Esophagus squamous epithelium (tissue), 5 donors: ENCODE results near the gene UNC5B. TPM values are rescaled to one million over a fixed set of nuclear protein-coding genes. Genes with fewer than 3 reads are reported as not detected.

Source experiments
- DNase-seq: peaks from one replicate; lab custom pipeline; 2025; lab: John Stamatoyannopoulos, UW
- H3K27ac ChIP-seq, 4 donors: fragments of 200-600 bp; sonication (generic); one replicate each; pipeline ENCODE4 v1.5.1; 2016 to 2019; ENCODE audit warnings: mild to moderate bottlenecking in 1 of 4
- H3K27me3 ChIP-seq, 4 donors: fragments of 200-600 bp; sonication (generic); 1 replicate in 3 of 4; 2 replicates in 1 of 4; pipeline versions ENCODE4 v1.5.1 to v1.6.0; 2017 to 2021; ENCODE audit warnings: antibody characterized with exemption in 1 of 4
- H3K36me3 ChIP-seq, 3 donors: fragments of 200-600 bp; sonication (generic); one replicate each; pipeline ENCODE4 v1.5.1; 2016 to 2019
- H3K4me1 ChIP-seq, 3 donors: fragments of 200-600 bp; sonication (generic); one replicate each; pipeline ENCODE4 v1.5.1; 2017 to 2019
- H3K4me3 ChIP-seq, 4 donors: fragments of 200-600 bp; sonication (generic); 1 replicate in 3 of 4; 2 replicates in 1 of 4; pipeline ENCODE4 v1.5.1; 2016 to 2019; ENCODE audit warnings: mild to moderate bottlenecking in 2 of 4, moderate library complexity in 1 of 4
- H3K9me3 ChIP-seq, 3 donors: fragments of 200-600 bp; sonication (generic); one replicate each; pipeline ENCODE4 v1.5.1; 2016 to 2019
- POLR2A ChIP-seq, 4 donors: fragments of 450-650 bp; IDR thresholded peaks; one replicate each; pipeline ENCODE4 v1.6.1; 2017; ENCODE audit warnings: antibody characterized with exemption in 4 of 4, mild to moderate bottlenecking in 4 of 4, moderate library complexity in 3 of 4
- WGBS, 2 donors: methylation state at CpG; one replicate each; pipeline ENCODE4 v1.1.5; 2018; 5-methylcytosine and 5-hydroxymethylcytosine counted together
- intact Hi-C: fragments of 100-400 bp; cut with DNase I; formaldehyde crosslinking; loops from one replicate; pipeline ENCODE4 v1.15.0; 2022
- total RNA-seq, 4 donors: library from RNA; depleted of rRNA; stranded (reverse); fragments of >200 nt; gene quantifications; one replicate each; pipeline ENCODE4 v1.1.0, GENCODE V29; 2016
- TF ChIP-seq, protein P1 (sequence below), 6 experiments: fragments of 450-650 bp in 4 of 6; fragments of 200-600 bp in 2 of 6; sonication (generic) in 2 of 6; IDR thresholded peaks; one replicate each; pipeline ENCODE4 v1.5.1; 2016 to 2019; ENCODE audit warnings: antibody characterized with exemption in 6 of 6, mild to moderate bottlenecking in 4 of 6, moderate library complexity in 4 of 6
- donor health status: DM: yes; HTN: yes; CAD: no.

UNC5B gene
- total RNA-seq, 4 donors from 2014 or later: 18.9 to 48.1 (median 28.4) TPM

DNA sequence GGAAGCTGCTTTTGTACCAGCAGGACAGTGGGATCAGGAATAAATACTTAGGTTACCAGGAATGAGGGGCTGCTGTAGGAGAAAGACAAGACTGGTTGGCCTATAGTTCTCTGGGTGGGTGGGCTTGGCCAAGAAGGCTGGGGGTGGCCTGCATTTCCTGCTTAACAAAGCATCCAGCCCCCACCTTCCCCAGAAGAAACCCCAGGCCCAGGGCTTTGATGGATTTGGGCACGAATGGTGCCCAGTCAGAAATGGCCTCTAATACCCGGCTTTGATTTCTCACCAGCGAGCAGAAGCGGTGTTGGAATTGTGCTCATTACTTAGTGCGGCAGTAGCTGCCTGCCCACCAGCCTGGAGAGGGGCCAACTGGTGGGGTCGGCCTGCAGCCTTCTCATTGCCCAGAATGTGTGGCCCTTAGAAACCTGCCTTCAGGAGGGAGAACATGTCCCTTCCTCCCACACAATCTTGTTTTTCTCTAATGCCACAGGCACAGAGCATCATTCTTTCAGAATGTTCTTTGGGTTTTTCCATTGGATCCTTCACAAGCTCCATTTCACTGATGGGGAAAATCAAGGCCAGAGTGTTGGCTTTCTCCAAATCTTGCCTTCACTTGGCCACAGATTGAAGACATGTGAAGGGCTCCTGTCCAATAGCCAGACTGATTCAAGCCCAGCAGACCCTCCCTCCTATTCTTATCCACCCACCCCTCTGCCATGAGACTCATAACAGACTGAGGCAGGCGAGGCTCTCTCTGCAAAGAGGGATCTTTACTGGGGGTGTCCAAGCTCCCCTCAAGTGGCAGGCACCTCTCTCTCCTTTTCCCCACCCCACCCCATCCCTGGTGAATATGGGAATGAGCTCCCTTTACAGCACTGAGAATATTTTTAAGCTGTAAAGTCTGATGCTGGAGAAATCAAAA lies 2.5 kb downstream of the UNC5B start:
- no peaks in the 10 kb centered on the region for H3K36me3 ChIP-seq
- no peak overlapping the region for H3K27ac ChIP-seq
- WGBS, 2 donors: 64 to 79% methylated on average over 2 to 6 of the region's 7 CpGs
- peaks cover 0 to 24% (median 1%) of the 10 kb centered on the region in 4 donors for H3K27me3 ChIP-seq
- DNase-seq: no peak
- no peaks in the 10 kb centered on the region for H3K9me3 ChIP-seq
- intact Hi-C loops: no loop called here
- peak overlapping the region in 2 of 4 donors; percentile 67 to 78 for H3K4me3 ChIP-seq
- peaks cover 12 to 70% (median 25%) of the 10 kb centered on the region in 3 donors for H3K4me1 ChIP-seq
- TF ChIP-seq POLR2A (IDR thresholded peaks at IDR 0.05): no peak
- TF ChIP-seq, protein P1, sequence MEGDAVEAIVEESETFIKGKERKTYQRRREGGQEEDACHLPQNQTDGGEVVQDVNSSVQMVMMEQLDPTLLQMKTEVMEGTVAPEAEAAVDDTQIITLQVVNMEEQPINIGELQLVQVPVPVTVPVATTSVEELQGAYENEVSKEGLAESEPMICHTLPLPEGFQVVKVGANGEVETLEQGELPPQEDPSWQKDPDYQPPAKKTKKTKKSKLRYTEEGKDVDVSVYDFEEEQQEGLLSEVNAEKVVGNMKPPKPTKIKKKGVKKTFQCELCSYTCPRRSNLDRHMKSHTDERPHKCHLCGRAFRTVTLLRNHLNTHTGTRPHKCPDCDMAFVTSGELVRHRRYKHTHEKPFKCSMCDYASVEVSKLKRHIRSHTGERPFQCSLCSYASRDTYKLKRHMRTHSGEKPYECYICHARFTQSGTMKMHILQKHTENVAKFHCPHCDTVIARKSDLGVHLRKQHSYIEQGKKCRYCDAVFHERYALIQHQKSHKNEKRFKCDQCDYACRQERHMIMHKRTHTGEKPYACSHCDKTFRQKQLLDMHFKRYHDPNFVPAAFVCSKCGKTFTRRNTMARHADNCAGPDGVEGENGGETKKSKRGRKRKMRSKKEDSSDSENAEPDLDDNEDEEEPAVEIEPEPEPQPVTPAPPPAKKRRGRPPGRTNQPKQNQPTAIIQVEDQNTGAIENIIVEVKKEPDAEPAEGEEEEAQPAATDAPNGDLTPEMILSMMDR (IDR thresholded peaks at IDR 0.05): no peak

DNA sequence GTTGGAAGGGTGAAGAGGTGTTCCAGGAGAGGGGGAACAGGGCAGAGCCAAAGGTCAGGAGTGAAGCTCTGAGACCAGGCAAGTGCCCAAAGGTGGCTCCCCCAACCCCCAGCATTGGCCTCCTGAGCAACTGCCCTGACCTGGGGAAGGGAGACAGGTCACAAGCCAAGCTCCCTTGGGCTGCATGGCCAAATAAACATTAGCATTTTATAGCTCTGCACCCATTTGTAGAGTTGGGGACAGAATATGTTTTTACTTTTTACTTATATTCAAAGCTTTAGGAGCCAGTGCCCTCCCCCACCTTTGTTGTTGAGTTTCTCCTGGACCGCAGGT lies 4.0 kb downstream of the UNC5B start:
- H3K9me3 ChIP-seq: no peaks in the 10 kb centered on the region
- TF ChIP-seq POLR2A (IDR thresholded peaks at IDR 0.05): no peak
- no peak for DNase-seq
- 100% methylated on average over 1 of the region's 1 CpG for WGBS, 2 donors
- peak overlapping the region in 1 of 4 donors; percentile 69 for H3K27ac ChIP-seq
- H3K4me3 ChIP-seq: no peak overlapping the region
- H3K36me3 ChIP-seq: no peaks in the 10 kb centered on the region
- H3K27me3 ChIP-seq: peaks cover 0 to 10% (median 0%) of the 10 kb centered on the region in 4 donors
- intact Hi-C loops: no loop called here
- peaks cover 12 to 70% (median 25%) of the 10 kb centered on the region in 3 donors for H3K4me1 ChIP-seq

DNA sequence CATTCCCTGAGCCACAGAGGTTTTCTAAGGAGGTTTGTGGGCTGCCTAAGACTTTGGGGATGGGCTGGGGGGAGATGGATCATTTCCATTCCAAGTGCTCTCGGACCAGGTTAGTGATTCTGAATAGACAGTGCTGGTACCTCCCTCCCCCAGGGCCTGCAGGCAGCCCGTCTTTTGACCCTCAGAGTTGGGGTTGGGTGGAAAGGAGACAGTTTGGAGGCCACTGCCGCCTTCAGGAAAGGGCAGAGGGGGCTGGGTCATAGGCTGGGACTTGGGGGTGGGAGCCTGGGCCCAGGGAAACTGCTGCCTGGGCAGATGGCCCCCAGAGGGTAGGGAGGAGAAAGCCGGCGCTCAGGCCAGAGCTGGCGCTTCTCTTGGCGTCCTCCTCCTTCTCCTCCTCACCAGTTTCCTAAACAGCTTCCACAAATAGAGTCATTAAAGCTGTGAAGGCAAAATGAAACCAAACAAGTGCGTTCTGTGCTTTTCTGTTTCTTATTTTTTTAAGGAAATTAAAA lies 4.4 kb downstream of the UNC5B start:
- intact Hi-C loops: no loop called here
- Histone ChIP-seq H3K27me3 (peaks cover 0 to 5% (median 0%) of the 10 kb centered on the region in 4 donors), H3K36me3 (no peaks in the 10 kb centered on the region), H3K27ac (peak overlapping the region; percentile 65 to 80 (median 73)), H3K4me1 (peaks cover 12 to 66% (median 24%) of the 10 kb centered on the region in 3 donors), H3K4me3 (peak overlapping the region; percentile 33 to 71 (median 52)), H3K9me3 (no peaks in the 10 kb centered on the region)
- no peak for DNase-seq
- TF ChIP-seq POLR2A (IDR thresholded peaks at IDR 0.05): no peak
- TF ChIP-seq, protein P1 (IDR thresholded peaks at IDR 0.05): no peak
- WGBS, 2 donors: 16 to 24% methylated on average over 5 to 7 of the region's 8 CpGs

DNA sequence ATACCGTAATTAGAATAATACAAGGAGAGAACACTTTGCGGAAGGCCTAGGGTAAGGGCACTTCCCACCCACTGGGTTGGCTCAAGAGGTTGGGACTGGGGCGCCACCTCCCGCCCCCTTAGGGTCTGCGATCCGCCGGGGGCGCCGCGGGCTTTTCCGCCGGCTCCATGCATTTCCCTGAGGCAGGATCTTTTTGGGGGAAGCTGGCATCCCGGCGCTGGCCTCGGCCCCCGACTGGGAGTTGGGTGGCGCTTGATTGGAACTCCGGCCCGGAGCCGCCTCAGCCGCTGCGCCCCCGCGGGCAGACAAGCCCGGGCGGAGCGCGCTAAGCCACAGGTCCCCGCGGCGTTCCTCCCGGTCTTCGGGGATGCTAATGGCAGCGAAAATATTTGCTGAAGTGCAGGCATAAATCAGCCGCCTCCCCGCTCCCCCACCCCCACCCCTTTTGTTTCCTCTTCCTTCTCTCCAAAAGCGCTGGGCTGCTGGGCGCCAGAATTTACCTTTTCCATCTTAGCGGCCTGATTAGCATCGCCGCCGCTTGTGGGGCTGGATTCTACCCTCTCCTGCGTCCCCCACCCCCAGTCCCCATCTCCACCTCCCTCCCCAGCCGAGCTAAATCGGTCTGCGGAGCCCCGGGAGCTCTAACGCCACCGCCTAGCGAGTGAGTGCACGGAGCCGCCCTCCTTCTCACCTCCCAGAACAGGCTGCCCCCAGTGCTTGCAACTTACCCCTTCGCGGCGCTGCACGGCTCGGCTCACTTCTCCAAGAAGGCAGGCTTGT lies 5.1 kb downstream of the UNC5B start:
- WGBS, 2 donors: 0 to 3% methylated on average over 23 to 33 of the region's 57 CpGs
- Histone ChIP-seq H3K4me3 (peak overlapping the region; percentile 33 to 71 (median 52)), H3K9me3 (no peaks in the 10 kb centered on the region), H3K36me3 (no peaks in the 10 kb centered on the region), H3K27me3 (no peaks in the 10 kb centered on the region), H3K27ac (peak overlapping the region; percentile 65 to 80 (median 73)), H3K4me1 (peaks cover 12 to 62% (median 22%) of the 10 kb centered on the region in 3 donors)
- intact Hi-C loops: no loop called here
- DNase-seq: no peak
- TF ChIP-seq, protein P1 (IDR thresholded peaks at IDR 0.05): no peak
- peak in 1 of 4 donors; percentile 15 for TF ChIP-seq POLR2A (IDR thresholded peaks at IDR 0.05)

DNA sequence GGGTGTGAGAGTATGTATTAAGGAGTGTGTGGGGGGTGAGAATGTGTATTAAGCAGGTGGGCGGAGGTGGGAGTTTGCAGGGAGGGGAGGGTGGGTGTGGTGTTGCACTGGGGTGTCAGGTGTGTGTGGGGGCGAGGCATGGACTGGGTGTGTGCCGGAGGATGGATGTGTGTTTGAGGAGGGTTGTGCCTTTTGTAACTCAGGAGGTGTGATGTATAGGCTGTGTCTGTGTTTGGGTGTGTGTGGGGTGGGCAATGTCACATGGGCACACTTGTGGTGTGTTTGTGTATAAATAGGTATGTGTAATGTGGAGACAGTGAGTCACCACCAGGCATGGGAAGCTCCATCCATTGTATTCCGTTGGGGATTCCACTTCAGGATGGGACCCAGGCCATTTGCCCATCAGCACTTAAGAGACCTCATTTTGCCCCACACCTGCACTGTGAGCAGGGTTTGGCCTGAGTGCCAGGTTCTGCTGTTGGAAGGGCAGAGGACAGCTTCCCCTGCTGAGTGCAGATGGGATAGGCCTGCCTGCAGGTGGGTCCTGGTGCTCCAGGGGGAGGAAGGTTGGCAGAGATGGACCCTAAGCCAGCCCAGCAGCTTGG lies 5.8 kb downstream of the UNC5B start:
- Histone ChIP-seq H3K27ac (peak overlapping the region; percentile 65 to 80 (median 73)), H3K4me1 (peaks cover 9 to 66% (median 22%) of the 10 kb centered on the region in 3 donors), H3K36me3 (no peaks in the 10 kb centered on the region), H3K9me3 (no peaks in the 10 kb centered on the region), H3K27me3 (no peaks in the 10 kb centered on the region), H3K4me3 (peak overlapping the region in 3 of 4 donors; percentile 51 to 71 (median 54))
- intact Hi-C loops: no loop called here
- 36 to 61% methylated on average over 3 to 4 of the region's 4 CpGs for WGBS, 2 donors
- TF ChIP-seq POLR2A (IDR thresholded peaks at IDR 0.05): no peak
- TF ChIP-seq, protein P1 (IDR thresholded peaks at IDR 0.05): no peak
- DNase-seq: no peak
